ENCODE results near the gene RHBDL2. TPM values are rescaled to one million over a fixed set of nuclear protein-coding genes. Genes with fewer than 3 reads are reported as not detected.

RHBDL2 gene
- total and polyA plus RNA-seq, 2 experiments from 2014 or later = 0.90 to 1.2 TPM

DNA sequence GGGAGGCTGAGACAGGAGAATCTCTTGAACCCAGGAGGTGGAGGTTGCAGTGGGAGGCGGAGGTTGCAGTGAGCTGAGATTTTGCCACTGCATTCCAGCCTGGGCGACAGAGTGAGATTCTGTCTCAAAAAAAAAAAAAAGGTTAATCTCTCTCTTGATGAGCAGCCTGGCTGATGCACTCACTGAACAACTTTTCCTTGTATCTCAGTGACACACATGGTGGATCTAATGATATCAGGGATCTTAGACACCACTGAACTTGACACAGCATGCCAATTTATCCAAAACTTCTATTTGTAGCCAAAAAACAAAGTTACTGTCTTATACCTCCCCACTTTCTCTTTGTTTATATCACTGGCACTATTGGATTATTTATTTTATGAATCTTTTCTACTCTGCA is 16.2 kb downstream of the RHBDL2 start:
- no peak overlapping the region for H2AFZ ChIP-seq
- Mint-ChIP-seq H3K27ac (no peak overlapping the region), H3K4me1 (peaks cover 9% of the 10 kb centered on the region; the same call in 2 of the 3 replicates), H3K36me3 (ENCODE audit: low read depth) (no peaks in the 10 kb centered on the region), H3K9me3 (no peaks in the 10 kb centered on the region), H3K4me3 (no peak overlapping the region), H3K27me3 (ENCODE audit: insufficient read depth, low read depth, poor library complexity) (no peaks in the 10 kb centered on the region)
- no peak for DNase-seq (ENCODE audit: low spot score)
- no peak overlapping the region for H3K4me2 ChIP-seq
- H3K4me3 ChIP-seq = no peak overlapping the region
- H3K79me2 ChIP-seq (replicated peaks; ENCODE audit: insufficient read depth) = no peaks in the 10 kb centered on the region
- no peaks in the 10 kb centered on the region for H4K20me1 ChIP-seq (replicated peaks; ENCODE audit: insufficient read depth)
- H3K27ac ChIP-seq (ENCODE audit: low read depth) = no peak overlapping the region
- no peaks in the 10 kb centered on the region for H3K9me2 ChIP-seq (ENCODE audit: insufficient read depth)
- TF ChIP-seq EZH2 (IDR thresholded peaks at IDR 0.05; ENCODE audit: low read depth, unreplicated experiment) = no peak
- TF ChIP-seq, protein P1, sequence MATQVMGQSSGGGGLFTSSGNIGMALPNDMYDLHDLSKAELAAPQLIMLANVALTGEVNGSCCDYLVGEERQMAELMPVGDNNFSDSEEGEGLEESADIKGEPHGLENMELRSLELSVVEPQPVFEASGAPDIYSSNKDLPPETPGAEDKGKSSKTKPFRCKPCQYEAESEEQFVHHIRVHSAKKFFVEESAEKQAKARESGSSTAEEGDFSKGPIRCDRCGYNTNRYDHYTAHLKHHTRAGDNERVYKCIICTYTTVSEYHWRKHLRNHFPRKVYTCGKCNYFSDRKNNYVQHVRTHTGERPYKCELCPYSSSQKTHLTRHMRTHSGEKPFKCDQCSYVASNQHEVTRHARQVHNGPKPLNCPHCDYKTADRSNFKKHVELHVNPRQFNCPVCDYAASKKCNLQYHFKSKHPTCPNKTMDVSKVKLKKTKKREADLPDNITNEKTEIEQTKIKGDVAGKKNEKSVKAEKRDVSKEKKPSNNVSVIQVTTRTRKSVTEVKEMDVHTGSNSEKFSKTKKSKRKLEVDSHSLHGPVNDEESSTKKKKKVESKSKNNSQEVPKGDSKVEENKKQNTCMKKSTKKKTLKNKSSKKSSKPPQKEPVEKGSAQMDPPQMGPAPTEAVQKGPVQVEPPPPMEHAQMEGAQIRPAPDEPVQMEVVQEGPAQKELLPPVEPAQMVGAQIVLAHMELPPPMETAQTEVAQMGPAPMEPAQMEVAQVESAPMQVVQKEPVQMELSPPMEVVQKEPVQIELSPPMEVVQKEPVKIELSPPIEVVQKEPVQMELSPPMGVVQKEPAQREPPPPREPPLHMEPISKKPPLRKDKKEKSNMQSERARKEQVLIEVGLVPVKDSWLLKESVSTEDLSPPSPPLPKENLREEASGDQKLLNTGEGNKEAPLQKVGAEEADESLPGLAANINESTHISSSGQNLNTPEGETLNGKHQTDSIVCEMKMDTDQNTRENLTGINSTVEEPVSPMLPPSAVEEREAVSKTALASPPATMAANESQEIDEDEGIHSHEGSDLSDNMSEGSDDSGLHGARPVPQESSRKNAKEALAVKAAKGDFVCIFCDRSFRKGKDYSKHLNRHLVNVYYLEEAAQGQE (IDR thresholded peaks at IDR 0.05; ENCODE audit: unreplicated experiment) = no peak
- ATAC-seq = no peak
- no peaks in the 10 kb centered on the region for H3K27me3 ChIP-seq (ENCODE audit: insufficient read depth)
- H3F3A ChIP-seq (replicated peaks; ENCODE audit: low read depth) = no peaks in the 10 kb centered on the region
- peaks cover 9% of the 10 kb centered on the region; the same call in 1 of the 2 replicates for H3K4me1 ChIP-seq (ENCODE audit: insufficient read depth)
- H3K36me3 ChIP-seq (ENCODE audit: insufficient read depth) = no peaks in the 10 kb centered on the region

DNA sequence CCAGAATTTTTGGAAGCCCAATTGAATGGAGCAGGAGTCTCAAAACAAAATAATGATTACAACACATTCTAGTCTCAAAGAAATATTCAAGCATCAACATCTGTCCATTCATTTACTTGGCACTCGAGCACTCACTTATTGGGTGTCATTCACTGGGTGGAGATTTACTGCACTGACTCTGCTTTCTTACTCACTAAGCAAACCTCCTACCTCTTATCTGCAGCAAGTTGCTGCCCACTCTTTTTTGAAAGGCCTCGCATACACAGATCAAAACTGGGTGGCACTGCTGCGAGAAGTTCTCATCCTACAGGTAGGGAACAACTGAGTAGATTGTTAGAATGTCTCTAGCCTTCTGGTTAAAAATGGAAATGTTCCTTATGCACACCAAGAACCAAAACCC is 18.0 kb downstream of the RHBDL2 start:
- Histone ChIP-seq H3K27me3 (ENCODE audit: insufficient read depth) (no peaks in the 10 kb centered on the region), H3K4me3 (no peak overlapping the region), H3K4me1 (ENCODE audit: insufficient read depth) (no peaks in the 10 kb centered on the region), H3K9me2 (ENCODE audit: insufficient read depth) (no peaks in the 10 kb centered on the region), H3F3A (replicated peaks; ENCODE audit: low read depth) (no peaks in the 10 kb centered on the region), H3K36me3 (ENCODE audit: insufficient read depth) (no peaks in the 10 kb centered on the region), H4K20me1 (replicated peaks; ENCODE audit: insufficient read depth) (no peaks in the 10 kb centered on the region), H3K4me2 (no peak overlapping the region), H2AFZ (no peak overlapping the region), H3K79me2 (replicated peaks; ENCODE audit: insufficient read depth) (no peaks in the 10 kb centered on the region), H3K27ac (ENCODE audit: low read depth) (no peak overlapping the region)
- no peaks in the 10 kb centered on the region for H3K9me3 Mint-ChIP-seq
- TF ChIP-seq NANOG (IDR thresholded peaks at IDR 0.05; ENCODE audit: borderline replicate concordance) (no peak), ZNF331 (CRISPR knock-in tag; IDR thresholded peaks at IDR 0.05; ENCODE audit: low read depth) (no peak)
- TF ChIP-seq, protein P2, sequence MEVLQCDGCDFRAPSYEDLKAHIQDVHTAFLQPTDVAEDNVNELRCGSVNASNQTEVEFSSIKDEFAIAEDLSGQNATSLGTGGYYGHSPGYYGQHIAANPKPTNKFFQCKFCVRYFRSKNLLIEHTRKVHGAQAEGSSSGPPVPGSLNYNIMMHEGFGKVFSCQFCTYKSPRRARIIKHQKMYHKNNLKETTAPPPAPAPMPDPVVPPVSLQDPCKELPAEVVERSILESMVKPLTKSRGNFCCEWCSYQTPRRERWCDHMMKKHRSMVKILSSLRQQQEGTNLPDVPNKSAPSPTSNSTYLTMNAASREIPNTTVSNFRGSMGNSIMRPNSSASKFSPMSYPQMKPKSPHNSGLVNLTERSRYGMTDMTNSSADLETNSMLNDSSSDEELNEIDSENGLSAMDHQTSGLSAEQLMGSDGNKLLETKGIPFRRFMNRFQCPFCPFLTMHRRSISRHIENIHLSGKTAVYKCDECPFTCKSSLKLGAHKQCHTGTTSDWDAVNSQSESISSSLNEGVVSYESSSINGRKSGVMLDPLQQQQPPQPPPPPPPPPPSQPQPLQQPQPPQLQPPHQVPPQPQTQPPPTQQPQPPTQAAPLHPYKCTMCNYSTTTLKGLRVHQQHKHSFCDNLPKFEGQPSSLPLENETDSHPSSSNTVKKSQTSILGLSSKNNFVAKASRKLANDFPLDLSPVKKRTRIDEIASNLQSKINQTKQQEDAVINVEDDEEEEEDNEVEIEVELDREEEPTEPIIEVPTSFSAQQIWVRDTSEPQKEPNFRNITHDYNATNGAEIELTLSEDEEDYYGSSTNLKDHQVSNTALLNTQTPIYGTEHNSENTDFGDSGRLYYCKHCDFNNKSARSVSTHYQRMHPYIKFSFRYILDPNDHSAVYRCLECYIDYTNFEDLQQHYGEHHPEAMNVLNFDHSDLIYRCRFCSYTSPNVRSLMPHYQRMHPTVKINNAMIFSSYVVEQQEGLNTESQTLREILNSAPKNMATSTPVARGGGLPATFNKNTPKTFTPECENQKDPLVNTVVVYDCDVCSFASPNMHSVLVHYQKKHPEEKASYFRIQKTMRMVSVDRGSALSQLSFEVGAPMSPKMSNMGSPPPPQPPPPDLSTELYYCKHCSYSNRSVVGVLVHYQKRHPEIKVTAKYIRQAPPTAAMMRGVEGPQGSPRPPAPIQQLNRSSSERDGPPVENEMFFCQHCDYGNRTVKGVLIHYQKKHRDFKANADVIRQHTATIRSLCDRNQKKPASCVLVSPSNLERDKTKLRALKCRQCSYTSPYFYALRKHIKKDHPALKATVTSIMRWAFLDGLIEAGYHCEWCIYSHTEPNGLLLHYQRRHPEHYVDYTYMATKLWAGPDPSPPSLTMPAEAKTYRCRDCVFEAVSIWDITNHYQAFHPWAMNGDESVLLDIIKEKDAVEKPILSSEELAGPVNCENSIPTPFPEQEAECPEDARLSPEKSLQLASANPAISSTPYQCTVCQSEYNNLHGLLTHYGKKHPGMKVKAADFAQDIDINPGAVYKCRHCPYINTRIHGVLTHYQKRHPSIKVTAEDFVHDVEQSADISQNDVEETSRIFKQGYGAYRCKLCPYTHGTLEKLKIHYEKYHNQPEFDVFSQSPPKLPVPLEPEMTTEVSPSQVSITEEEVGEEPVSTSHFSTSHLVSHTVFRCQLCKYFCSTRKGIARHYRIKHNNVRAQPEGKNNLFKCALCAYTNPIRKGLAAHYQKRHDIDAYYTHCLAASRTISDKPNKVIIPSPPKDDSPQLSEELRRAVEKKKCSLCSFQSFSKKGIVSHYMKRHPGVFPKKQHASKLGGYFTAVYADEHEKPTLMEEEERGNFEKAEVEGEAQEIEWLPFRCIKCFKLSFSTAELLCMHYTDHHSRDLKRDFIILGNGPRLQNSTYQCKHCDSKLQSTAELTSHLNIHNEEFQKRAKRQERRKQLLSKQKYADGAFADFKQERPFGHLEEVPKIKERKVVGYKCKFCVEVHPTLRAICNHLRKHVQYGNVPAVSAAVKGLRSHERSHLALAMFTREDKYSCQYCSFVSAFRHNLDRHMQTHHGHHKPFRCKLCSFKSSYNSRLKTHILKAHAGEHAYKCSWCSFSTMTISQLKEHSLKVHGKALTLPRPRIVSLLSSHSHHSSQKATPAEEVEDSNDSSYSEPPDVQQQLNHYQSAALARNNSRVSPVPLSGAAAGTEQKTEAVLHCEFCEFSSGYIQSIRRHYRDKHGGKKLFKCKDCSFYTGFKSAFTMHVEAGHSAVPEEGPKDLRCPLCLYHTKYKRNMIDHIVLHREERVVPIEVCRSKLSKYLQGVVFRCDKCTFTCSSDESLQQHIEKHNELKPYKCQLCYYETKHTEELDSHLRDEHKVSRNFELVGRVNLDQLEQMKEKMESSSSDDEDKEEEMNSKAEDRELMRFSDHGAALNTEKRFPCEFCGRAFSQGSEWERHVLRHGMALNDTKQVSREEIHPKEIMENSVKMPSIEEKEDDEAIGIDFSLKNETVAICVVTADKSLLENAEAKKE (CRISPR knock-in tag; IDR thresholded peaks at IDR 0.05) = no peak
- TF ChIP-seq, protein P3, sequence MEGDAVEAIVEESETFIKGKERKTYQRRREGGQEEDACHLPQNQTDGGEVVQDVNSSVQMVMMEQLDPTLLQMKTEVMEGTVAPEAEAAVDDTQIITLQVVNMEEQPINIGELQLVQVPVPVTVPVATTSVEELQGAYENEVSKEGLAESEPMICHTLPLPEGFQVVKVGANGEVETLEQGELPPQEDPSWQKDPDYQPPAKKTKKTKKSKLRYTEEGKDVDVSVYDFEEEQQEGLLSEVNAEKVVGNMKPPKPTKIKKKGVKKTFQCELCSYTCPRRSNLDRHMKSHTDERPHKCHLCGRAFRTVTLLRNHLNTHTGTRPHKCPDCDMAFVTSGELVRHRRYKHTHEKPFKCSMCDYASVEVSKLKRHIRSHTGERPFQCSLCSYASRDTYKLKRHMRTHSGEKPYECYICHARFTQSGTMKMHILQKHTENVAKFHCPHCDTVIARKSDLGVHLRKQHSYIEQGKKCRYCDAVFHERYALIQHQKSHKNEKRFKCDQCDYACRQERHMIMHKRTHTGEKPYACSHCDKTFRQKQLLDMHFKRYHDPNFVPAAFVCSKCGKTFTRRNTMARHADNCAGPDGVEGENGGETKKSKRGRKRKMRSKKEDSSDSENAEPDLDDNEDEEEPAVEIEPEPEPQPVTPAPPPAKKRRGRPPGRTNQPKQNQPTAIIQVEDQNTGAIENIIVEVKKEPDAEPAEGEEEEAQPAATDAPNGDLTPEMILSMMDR (conservative IDR thresholded peaks at IDR 0.05; ENCODE audit: low read depth in 2 of 2) = no peak
- TF ChIP-seq, protein P4, sequence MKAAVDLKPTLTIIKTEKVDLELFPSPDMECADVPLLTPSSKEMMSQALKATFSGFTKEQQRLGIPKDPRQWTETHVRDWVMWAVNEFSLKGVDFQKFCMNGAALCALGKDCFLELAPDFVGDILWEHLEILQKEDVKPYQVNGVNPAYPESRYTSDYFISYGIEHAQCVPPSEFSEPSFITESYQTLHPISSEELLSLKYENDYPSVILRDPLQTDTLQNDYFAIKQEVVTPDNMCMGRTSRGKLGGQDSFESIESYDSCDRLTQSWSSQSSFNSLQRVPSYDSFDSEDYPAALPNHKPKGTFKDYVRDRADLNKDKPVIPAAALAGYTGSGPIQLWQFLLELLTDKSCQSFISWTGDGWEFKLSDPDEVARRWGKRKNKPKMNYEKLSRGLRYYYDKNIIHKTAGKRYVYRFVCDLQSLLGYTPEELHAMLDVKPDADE (IDR thresholded peaks at IDR 0.05) = no peak
- H3K4me3 Mint-ChIP-seq = no peak overlapping the region
- H3K27ac Mint-ChIP-seq = no peak overlapping the region
- H3K27me3 Mint-ChIP-seq (ENCODE audit: insufficient read depth, low read depth, poor library complexity) = no peaks in the 10 kb centered on the region
- no peaks in the 10 kb centered on the region for H3K36me3 Mint-ChIP-seq (ENCODE audit: low read depth)
- no peak for DNase-seq (ENCODE audit: low spot score)
- H3K4me1 Mint-ChIP-seq = peaks cover 5% of the 10 kb centered on the region; the same call in 2 of the 3 replicates
- no peak for ATAC-seq
